ENCODE measurements around the gene LAPTM5.

DNA sequence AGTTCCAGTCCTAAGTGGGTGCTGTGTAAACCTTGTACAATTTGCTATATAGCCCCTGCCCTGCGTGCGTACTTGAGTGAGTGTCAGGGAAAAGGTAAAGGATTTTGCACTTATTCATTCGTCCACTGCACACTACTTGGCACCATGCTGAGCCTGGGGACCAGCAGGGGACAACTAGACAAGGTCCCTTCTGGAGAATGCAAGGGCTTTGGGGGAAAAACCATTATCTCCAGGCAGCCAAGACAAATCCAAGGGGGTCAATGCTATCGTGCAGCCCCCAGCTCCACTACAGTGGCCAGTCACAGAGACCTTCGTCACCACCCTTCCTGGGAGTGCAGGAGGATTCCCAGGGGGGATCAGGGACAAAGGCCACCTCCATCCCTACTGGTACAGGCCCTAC, 73.9 kb downstream of the LAPTM5 start:
- TF ChIP-seq ARNT (IDR thresholded peaks at IDR 0.05): no peak
- no peak for TF ChIP-seq HDGF (IDR thresholded peaks at IDR 0.05; ENCODE audit: borderline replicate concordance)
- no peak for TF ChIP-seq FOXM1 (IDR thresholded peaks at IDR 0.05; ENCODE audit: borderline replicate concordance)
- no peak for TF ChIP-seq SUZ12 (IDR thresholded peaks at IDR 0.05)
- TF ChIP-seq SP1 (IDR thresholded peaks at IDR 0.05): no peak
- no peak for TF ChIP-seq ZNF384 (IDR thresholded peaks at IDR 0.05)
- no peak for TF ChIP-seq FOXA1 (IDR thresholded peaks at IDR 0.05)
- TF ChIP-seq NFRKB (IDR thresholded peaks at IDR 0.05): no peak
- TF ChIP-seq, protein P1, sequence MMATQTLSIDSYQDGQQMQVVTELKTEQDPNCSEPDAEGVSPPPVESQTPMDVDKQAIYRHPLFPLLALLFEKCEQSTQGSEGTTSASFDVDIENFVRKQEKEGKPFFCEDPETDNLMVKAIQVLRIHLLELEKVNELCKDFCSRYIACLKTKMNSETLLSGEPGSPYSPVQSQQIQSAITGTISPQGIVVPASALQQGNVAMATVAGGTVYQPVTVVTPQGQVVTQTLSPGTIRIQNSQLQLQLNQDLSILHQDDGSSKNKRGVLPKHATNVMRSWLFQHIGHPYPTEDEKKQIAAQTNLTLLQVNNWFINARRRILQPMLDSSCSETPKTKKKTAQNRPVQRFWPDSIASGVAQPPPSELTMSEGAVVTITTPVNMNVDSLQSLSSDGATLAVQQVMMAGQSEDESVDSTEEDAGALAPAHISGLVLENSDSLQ (IDR thresholded peaks at IDR 0.05): no peak
- TF ChIP-seq LEF1 (IDR thresholded peaks at IDR 0.05; ENCODE audit: borderline replicate concordance): no peak
- TF ChIP-seq TARDBP (IDR thresholded peaks at IDR 0.05): no peak
- no peak for TF ChIP-seq L3MBTL2 (conservative IDR thresholded peaks at IDR 0.05)
- no peak for TF ChIP-seq BHLHE40 (IDR thresholded peaks at IDR 0.05; ENCODE audit: borderline replicate concordance)

Measured in HEK293T (cell line).